Tibial artery (tissue), 4 donors: Measurements from ENCODE around the gene NINJ1.

Source experiments
- DNase-seq, 2 donors: peaks; one replicate each; pipeline ENCODE4 v3.0.0-alpha.2; 2019
- H3K27ac ChIP-seq, 2 donors: fragments of 200-600 bp; sonication (generic) in 1 of 2; 1 replicate in 1 of 2; 2 replicates in 1 of 2; pipeline ENCODE4 v1.5.1; 2018 to 2019; ENCODE audit warnings: mild to moderate bottlenecking in 1 of 2
- H3K27me3 ChIP-seq, 2 donors: fragments of 200-600 bp; sonication (generic) in 1 of 2; one replicate each; pipeline versions ENCODE4 v1.5.1 to v1.6.0; 2016 to 2019
- H3K36me3 ChIP-seq, 3 donors: fragments of 200-600 bp; sonication (generic) in 2 of 3; one replicate each; pipeline ENCODE4 v1.5.1; 2016 to 2019; ENCODE audit warnings: mild to moderate bottlenecking in 2 of 3
- H3K4me1 ChIP-seq, 4 donors: fragments of 200-600 bp; sonication (generic) in 2 of 4; 1 replicate in 3 of 4; 2 replicates in 1 of 4; pipeline ENCODE4 v1.5.1; 2016 to 2019
- H3K4me3 ChIP-seq, 2 donors: fragments of 200-600 bp; sonication (generic) in 1 of 2; 1 replicate in 1 of 2; 2 replicates in 1 of 2; pipeline ENCODE4 v1.5.1; 2018 to 2019; ENCODE audit warnings: mild to moderate bottlenecking in 2 of 2
- H3K9me3 ChIP-seq, 3 donors: fragments of 200-600 bp; sonication (generic) in 1 of 3; one replicate each; pipeline ENCODE4 v1.5.1; 2016 to 2019
- CTCF ChIP-seq, 2 experiments: fragments of 200-600 bp in 1 of 2; fragments of 450-650 bp in 1 of 2; IDR thresholded peaks; one replicate each; pipeline ENCODE4 v1.5.1; 2017 to 2019; ENCODE audit warnings: antibody characterized with exemption in 2 of 2, mild to moderate bottlenecking in 1 of 2, moderate library complexity in 1 of 2
- intact Hi-C: fragments of 100-400 bp; cut with DNase I; formaldehyde crosslinking; loops from one replicate; pipeline ENCODE4 v1.15.0; 2023; ENCODE audit warnings: low total_unique reads

The NINJ1 gene

GRCh38 chr9:93091453-93092081, 42.5 kb downstream of the NINJ1 start:
- no peak overlapping the region for H3K27ac ChIP-seq
- peaks cover 0 to 17% (median 12%) of the 10 kb centered on the region in 4 donors for H3K4me1 ChIP-seq
- H3K9me3 ChIP-seq: peaks cover 8 to 14% (median 13%) of the 10 kb centered on the region in 3 donors
- H3K27me3 ChIP-seq: no peaks in the 10 kb centered on the region
- no peak overlapping the region for H3K4me3 ChIP-seq
- no peak for TF ChIP-seq CTCF (IDR thresholded peaks at IDR 0.05)
- DNase-seq: peak in 1 of 2 donors; percentile 66
- intact Hi-C loops: loop anchor here (10.0 kb wide), 1 partner anchor 977 kb away; the partner anchor contains the start of gene SPTLC1
- no peaks in the 10 kb centered on the region for H3K36me3 ChIP-seq

DNA sequence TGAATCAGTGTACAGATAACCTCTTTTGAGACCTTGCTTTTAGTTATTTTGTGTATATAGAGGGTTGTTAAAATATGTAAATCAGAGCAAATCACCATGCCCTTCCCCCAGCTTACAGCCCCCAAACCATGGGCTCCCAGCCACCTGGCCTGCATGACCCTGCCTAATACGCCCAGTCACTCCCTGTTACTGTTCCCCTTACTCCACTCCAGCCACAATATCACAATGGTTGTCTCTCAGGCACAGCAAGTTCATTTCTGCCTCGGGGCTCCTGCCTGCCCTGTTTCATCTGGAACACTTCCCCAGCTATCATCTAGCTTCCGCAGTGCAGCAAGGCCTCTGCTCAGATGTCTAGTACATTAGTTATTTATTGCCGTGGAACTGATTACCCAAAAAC, 43.0 kb downstream of the NINJ1 start:
- intact Hi-C loops: loop anchor here (10.0 kb wide), 1 partner anchor 976 kb away; the partner anchor contains the start of gene SPTLC1
- no peaks in the 10 kb centered on the region for H3K36me3 ChIP-seq
- H3K9me3 ChIP-seq: peaks cover 8 to 14% (median 13%) of the 10 kb centered on the region in 3 donors
- TF ChIP-seq CTCF (IDR thresholded peaks at IDR 0.05): no peak
- H3K4me1 ChIP-seq: peaks cover 0 to 17% (median 12%) of the 10 kb centered on the region in 4 donors
- H3K4me3 ChIP-seq: no peak overlapping the region
- peak in 1 of 2 donors; percentile 17 for DNase-seq
- H3K27me3 ChIP-seq: no peaks in the 10 kb centered on the region
- no peak overlapping the region for H3K27ac ChIP-seq

GRCh38 chr9:93090091-93090655, 43.9 kb downstream of the NINJ1 start:
- peak in 1 of 2 donors; percentile 17 for DNase-seq
- intact Hi-C loops: loop anchor here (10.0 kb wide), 1 partner anchor 975 kb away; the partner anchor contains the start of gene SPTLC1
- no peak for TF ChIP-seq CTCF (IDR thresholded peaks at IDR 0.05)
- Histone ChIP-seq H3K27me3 (no peaks in the 10 kb centered on the region), H3K9me3 (peaks cover 8 to 14% (median 13%) of the 10 kb centered on the region in 3 donors), H3K4me3 (no peak overlapping the region), H3K36me3 (peaks cover 0 to 3% (median 0%) of the 10 kb centered on the region in 3 donors), H3K27ac (no peak overlapping the region), H3K4me1 (peaks cover 0 to 16% (median 12%) of the 10 kb centered on the region in 4 donors)

GRCh38 chr9:93089481-93089991, 44.5 kb downstream of the NINJ1 start:
- Histone ChIP-seq H3K27ac (no peak overlapping the region), H3K27me3 (no peaks in the 10 kb centered on the region), H3K4me1 (peaks cover 0 to 12% (median 6%) of the 10 kb centered on the region in 4 donors), H3K36me3 (peaks cover 0 to 4% (median 3%) of the 10 kb centered on the region in 3 donors), H3K4me3 (no peak overlapping the region), H3K9me3 (peaks cover 8 to 14% (median 13%) of the 10 kb centered on the region in 3 donors)
- no peak for TF ChIP-seq CTCF (IDR thresholded peaks at IDR 0.05)
- intact Hi-C loops: no loop called here
- DNase-seq: peak in 1 of 2 donors; percentile 35

- no peaks in the 10 kb centered on the region for H3K27me3 ChIP-seq
- TF ChIP-seq CTCF (IDR thresholded peaks at IDR 0.05): no peak
These were observed 45.0 kb downstream of the NINJ1 start for GRCh38 chr9:93089024-93089423.

More at GRCh38 chr9:93089024-93089423, 45.0 kb downstream of the NINJ1 start:
- peaks cover 0 to 9% (median 3%) of the 10 kb centered on the region in 3 donors for H3K36me3 ChIP-seq
- H3K4me1 ChIP-seq: peaks cover 0 to 9% (median 5%) of the 10 kb centered on the region in 4 donors
- intact Hi-C loops: no loop called here
- peaks cover 8 to 14% (median 13%) of the 10 kb centered on the region in 3 donors for H3K9me3 ChIP-seq
- DNase-seq: peak in 1 of 2 donors; percentile 0
- H3K27ac ChIP-seq: no peak overlapping the region
- H3K4me3 ChIP-seq: no peak overlapping the region
